HCT116 (cell line): ENCODE measurements around the gene PTCH2. TPM values are rescaled to one million over a fixed set of nuclear protein-coding genes. Genes with fewer than 3 reads are reported as not detected.

Source experiments
- ATAC-seq: fragments of 200-7000 bp; cut with Tn5 transposase; 2 replicates; pipeline ENCODE4 v1.9.1; 2020; ENCODE audit warnings: mild to moderate bottlenecking, moderate library complexity
- BruUV-seq: library from RNA; stranded (reverse); fragments of 400-500 nt; replicated peaks from 2 replicates; lab custom pipeline; 2021; lab: Mats Ljungman, UMichigan
- CTCF ChIA-PET: fragments of 300-600 bp; sonication (Branson Sonifier 250); formaldehyde crosslinking; loops from one replicate; lab custom pipeline; 2021; ENCODE audit warnings: antibody characterized with exemption; lab: Charles Lee
- POLR2A ChIA-PET: fragments of 300-600, 350-600 bp; sonication (Branson Sonifier 250); formaldehyde crosslinking; loops from one replicate; lab custom pipeline; 2021; ENCODE audit warnings: antibody characterized with exemption; lab: Charles Lee
- RAD21 ChIA-PET, 2 experiments: fragments of 300-600 bp; sonication (Branson Sonifier 250); formaldehyde crosslinking; loops; one replicate each; lab custom pipeline; 2023; ENCODE audit warnings: low total read pairs in 2 of 2; ENCODE audit not compliant: uncharacterized antibody in 2 of 2, unreplicated experiment in 2 of 2, low non-redundant PET in 1 of 2; lab: Charles Lee
- DNase-seq: peaks from one replicate; pipeline ENCODE4 v3.0.0-alpha.2; 2010; ENCODE audit warnings: low read depth, low spot score
- H2AFZ ChIP-seq: fragments of 200-600 bp; shearing (Covaris generic), sonication (generic); 2 replicates; pipeline ENCODE4 v1.6.1; 2017; ENCODE audit warnings: low read depth, mixed run types, mixed read lengths, antibody characterized with exemption, low read length; ENCODE audit not compliant: poor library complexity, severe bottlenecking
- H3K27ac ChIP-seq: 2 replicates; pipeline ENCODE4 v1.5.1; 2012; ENCODE audit warnings: low read depth, low read length
- H3K27me3 ChIP-seq: fragments of 200-600 bp; sonication (generic); 2 replicates; pipeline ENCODE4 v1.6.1; 2016; ENCODE audit warnings: mixed run types, low read length, mixed read lengths; ENCODE audit not compliant: insufficient read depth
- H3K36me3 ChIP-seq, 2 experiments: fragments of 200-500 bp in 1 of 2; fragments of 200-600 bp in 1 of 2; sonication (Bioruptor generic) in 1 of 2; sonication (generic) in 1 of 2; 2 replicates each; pipeline versions ENCODE4 v1.5.1 to v1.6.1; 2014 to 2016; ENCODE audit warnings: low read length in 2 of 2, inconsistent platforms in 1 of 2, mixed read lengths in 1 of 2, mixed run types in 1 of 2; ENCODE audit not compliant: insufficient read depth in 2 of 2, control insufficient read depth in 1 of 2
- H3K4me1 ChIP-seq, 2 experiments: fragments of 200-600 bp in 1 of 2; sonication (generic) in 1 of 2; 2 replicates each; pipeline versions ENCODE4 v1.5.1 to v1.6.1; 2012 to 2017; ENCODE audit warnings: low read length in 2 of 2, inconsistent platforms in 1 of 2, mild to moderate bottlenecking in 1 of 2, mixed read lengths in 1 of 2, mixed run types in 1 of 2, moderate library complexity in 1 of 2; ENCODE audit not compliant: insufficient read depth in 2 of 2, control insufficient read depth in 1 of 2
- H3K4me2 ChIP-seq: fragments of 200-600 bp; sonication (generic); 2 replicates; pipeline ENCODE4 v1.6.1; 2017; ENCODE audit warnings: mixed run types, low read length, mixed read lengths
- H3K4me3 ChIP-seq, 2 experiments: fragments of 200-600 bp in 1 of 2; sonication (generic) in 1 of 2; replicated peaks in 1 of 2; 2 replicates each; pipeline ENCODE4 v1.5.1; 2011 to 2016; ENCODE audit warnings: low read length in 2 of 2, control low read depth in 1 of 2, low read depth in 1 of 2, mild to moderate bottlenecking in 1 of 2, mixed read lengths in 1 of 2, mixed run types in 1 of 2
- H3K79me2 ChIP-seq: fragments of 200-600 bp; sonication (generic); 2 replicates; pipeline ENCODE4 v1.6.1; 2017; ENCODE audit warnings: mild to moderate bottlenecking, mixed run types, low read length, moderate library complexity, mixed read lengths; ENCODE audit not compliant: insufficient read depth
- H3K9ac ChIP-seq: fragments of 200-600 bp; sonication (generic); 2 replicates; pipeline ENCODE4 v1.6.1; 2016; ENCODE audit warnings: low read length, mixed read lengths
- H3K9me2 ChIP-seq: fragments of 200-600 bp; sonication (generic), shearing (Covaris generic); 2 replicates; pipeline ENCODE4 v1.6.1; 2017; ENCODE audit warnings: mixed run types, mild to moderate bottlenecking, moderate library complexity; ENCODE audit not compliant: insufficient read depth
- H3K9me3 ChIP-seq, 2 experiments: fragments of 200-500 bp in 1 of 2; fragments of 200-600 bp in 1 of 2; sonication (Bioruptor generic) in 1 of 2; sonication (generic) in 1 of 2; 2 replicates each; pipeline ENCODE4 v1.6.1; 2014 to 2017; ENCODE audit warnings: low read length in 2 of 2, mixed read lengths in 2 of 2, inconsistent platforms in 1 of 2, low read depth in 1 of 2, mild to moderate bottlenecking in 1 of 2, mixed run types in 1 of 2, moderate library complexity in 1 of 2; ENCODE audit not compliant: control insufficient read depth in 1 of 2, insufficient read depth in 1 of 2
- H4K20me1 ChIP-seq: fragments of 200-600 bp; sonication (generic), shearing (Covaris generic); 2 replicates; pipeline ENCODE4 v1.6.1; 2017; ENCODE audit warnings: mixed run types, mild to moderate bottlenecking, moderate library complexity; ENCODE audit not compliant: insufficient read depth
- ATF3 ChIP-seq: IDR thresholded peaks from 2 replicates; pipeline ENCODE4 v1.6.1; 2012
- CBX3 ChIP-seq: IDR thresholded peaks from 2 replicates; pipeline ENCODE4 v1.6.1; 2012; ENCODE audit warnings: low read depth
- CEBPB ChIP-seq: IDR thresholded peaks from 2 replicates; pipeline ENCODE4 v1.6.1; 2012; ENCODE audit warnings: low read depth
- CTCF ChIP-seq, 3 experiments: fragments of 200-600 bp in 1 of 3; sonication (generic) in 1 of 3; IDR thresholded peaks in 2 of 3; conservative IDR thresholded peaks in 1 of 3; 2 replicates each; pipeline ENCODE4 v1.5.1; 2012 to 2017; ENCODE audit warnings: low read depth in 2 of 3, low read length in 2 of 3, antibody characterized with exemption in 1 of 3, borderline replicate concordance in 1 of 3, control low read depth in 1 of 3, mild to moderate bottlenecking in 1 of 3, mixed read lengths in 1 of 3, mixed run types in 1 of 3, moderate library complexity in 1 of 3; ENCODE audit not compliant: insufficient read depth in 1 of 3
- EGR1 ChIP-seq: IDR thresholded peaks from 2 replicates; pipeline ENCODE4 v1.6.1; 2012; ENCODE audit warnings: low read depth
- ELF1 ChIP-seq: IDR thresholded peaks from 2 replicates; pipeline ENCODE4 v1.6.1; 2012; ENCODE audit warnings: low read depth, borderline replicate concordance
- EZH2 ChIP-seq: fragments of 200-600 bp; sonication (generic); IDR thresholded peaks from 2 replicates; pipeline ENCODE4 v1.6.1; 2017; ENCODE audit warnings: antibody characterized with exemption, mixed run types
- FOSL1 ChIP-seq: IDR thresholded peaks from 2 replicates; pipeline ENCODE4 v1.6.1; 2012; ENCODE audit warnings: low read depth
- JUND ChIP-seq: IDR thresholded peaks from 2 replicates; pipeline ENCODE4 v1.6.1; 2012
- MAX ChIP-seq: IDR thresholded peaks from 2 replicates; pipeline ENCODE4 v1.6.1; 2012
- POLR2A ChIP-seq: IDR thresholded peaks from 2 replicates; pipeline ENCODE4 v1.7.0; 2011; ENCODE audit warnings: borderline replicate concordance; ENCODE audit not compliant: insufficient read depth, insufficient read length; ENCODE audit errors: extremely low read depth
- RAD21 ChIP-seq: IDR thresholded peaks from 2 replicates; pipeline ENCODE4 v1.6.1; 2012; ENCODE audit warnings: low read depth, mild to moderate bottlenecking
- REST ChIP-seq: IDR thresholded peaks from 2 replicates; pipeline ENCODE4 v1.6.1; 2012; ENCODE audit warnings: low read depth
- SP1 ChIP-seq: IDR thresholded peaks from 2 replicates; pipeline ENCODE4 v1.6.1; 2012; ENCODE audit warnings: low read depth
- YY1 ChIP-seq: IDR thresholded peaks from 2 replicates; pipeline ENCODE4 v1.6.1; 2011; ENCODE audit warnings: low read length, low read depth, moderate library complexity, mild to moderate bottlenecking; ENCODE audit not compliant: insufficient replicate concordance; ENCODE audit errors: extremely low read depth
- ZBTB33 ChIP-seq: IDR thresholded peaks from 2 replicates; pipeline ENCODE4 v1.6.1; 2011; ENCODE audit warnings: mild to moderate bottlenecking, low read length, moderate library complexity; ENCODE audit not compliant: insufficient replicate concordance; ENCODE audit errors: extremely low read depth
- ZFX ChIP-seq: fragments of 450-650 bp; IDR thresholded peaks from 2 replicates; pipeline ENCODE4 v1.6.1; 2017
- ZNF274 ChIP-seq: fragments of 200-500 bp; sonication (Bioruptor generic); IDR thresholded peaks from 2 replicates; pipeline ENCODE4 v1.6.1; 2014; ENCODE audit warnings: mild to moderate bottlenecking, low read depth, low read length, inconsistent platforms
- intact Hi-C: fragments of 100-400 bp; cut with micrococcal nuclease; formaldehyde crosslinking; loops from 2 replicates; pipeline ENCODE4 v1.10.0; 2022
- total RNA-seq: library from RNA; stranded (reverse); gene quantifications from one replicate; pipeline ENCODE4 v1.2.1, GENCODE V29; 2021; ENCODE audit not compliant: unreplicated experiment

Gene PTCH2
- total RNA-seq, 1 experiment from 2014 or later = 1.3 TPM

GRCh38 chr1:44860891-44861425 is 17.9 kb upstream of the PTCH2 start:
- intact Hi-C loops = no loop called here
- no TSS peak for BruUV-seq
- H3K4me2 ChIP-seq = no peak overlapping the region
- H3K27me3 ChIP-seq = no peaks in the 10 kb centered on the region
- POLR2A ChIA-PET = interaction anchor here (1.4 kb wide), 1 partner anchor 61 kb away, joined by 4 read pairs; the partner anchor contains the start of gene PLK3
- TF ChIP-seq REST (no peak), EGR1 (no peak), YY1 (no peak), SP1 (no peak), ZNF274 (no peak), ZBTB33 (no peak), CTCF (IDR thresholded peaks at IDR 0.05 in 2 of 3, conservative IDR thresholded peaks at IDR 0.05 in 1 of 3; ENCODE audit: borderline replicate concordance in 1 of 3, insufficient read depth in 1 of 3, low read depth in 2 of 3, low read length in 2 of 3) (no peak), CEBPB (no peak), ELF1 (no peak), CBX3 (no peak), MAX (no peak), POLR2A (no peak), JUND (no peak), ZFX (no peak), ATF3 (no peak), RAD21 (no peak), FOSL1 (no peak), EZH2 (no peak)
- H4K20me1 ChIP-seq = no peaks in the 10 kb centered on the region
- no peaks in the 10 kb centered on the region for H3K79me2 ChIP-seq
- H3K4me1 ChIP-seq = no peaks in the 10 kb centered on the region; a peak in 1 of 4 replicates
- DNase-seq (no peak), ATAC-seq (no peak)
- H3K36me3 ChIP-seq = no peaks in the 10 kb centered on the region; a peak in 1 of 4 replicates
- no peak overlapping the region for H3K27ac ChIP-seq
- CTCF ChIA-PET = no interaction called here
- H3K9me3 ChIP-seq = no peaks in the 10 kb centered on the region
- no peak overlapping the region for H3K9ac ChIP-seq
- H2AFZ ChIP-seq = no peak overlapping the region
- no peak overlapping the region for H3K4me3 ChIP-seq
- RAD21 ChIA-PET = no interaction called here
- H3K9me2 ChIP-seq = no peaks in the 10 kb centered on the region
